Left lung (tissue), 10 donors: ENCODE data around the gene HOXA5. TPM values are rescaled to one million over a fixed set of nuclear protein-coding genes. Genes with fewer than 3 reads are reported as not detected.
A peak's percentile ranks its signal among the peaks of the same experiment; 100 is the strongest.

Experiments
- ATAC-seq: fragments of 200-7000 bp; cut with Tn5 transposase; one replicate; pipeline ENCODE4 v1.9.1; 2020; ENCODE audit warnings: moderate library complexity
- DNase-seq, 4 donors: peaks; one replicate each; pipeline ENCODE4 v3.0.0-alpha.2; 2013 to 2020
- H3K27ac ChIP-seq, 2 donors: fragments of 200-600 bp; sonication (generic) in 1 of 2; one replicate each; pipeline versions ENCODE4 v1.5.0 to v1.8.0; 2020 to 2021
- H3K27me3 ChIP-seq, 2 donors: fragments of 200-600 bp; sonication (generic) in 1 of 2; one replicate each; pipeline versions ENCODE4 v1.5.0 to v1.8.0; 2020 to 2021
- H3K36me3 ChIP-seq, 2 donors: fragments of 200-600 bp; sonication (generic) in 1 of 2; one replicate each; pipeline versions ENCODE4 v1.5.0 to v1.8.0; 2020 to 2021
- H3K4me1 ChIP-seq, 2 donors: fragments of 200-600 bp; one replicate each; pipeline ENCODE4 v1.8.0; 2021
- H3K4me3 ChIP-seq, 2 donors: fragments of 200-600 bp; sonication (generic) in 1 of 2; one replicate each; pipeline versions ENCODE4 v1.5.0 to v1.8.0; 2020 to 2021; ENCODE audit warnings: mild to moderate bottlenecking in 1 of 2
- H3K9me3 ChIP-seq, 2 donors: fragments of 200-600 bp; sonication (generic) in 1 of 2; one replicate each; pipeline versions ENCODE4 v1.5.0 to v1.8.0; 2020 to 2021
- intact Hi-C, 2 donors: fragments of 100-400 bp; cut with DNase I; formaldehyde crosslinking; loops; one replicate each; pipeline versions ENCODE4 v1.11.2 to v1.14.2; 2022
- polyA plus RNA-seq, 6 donors: library from polyadenylated mRNA; unstranded; fragments of 120-200 nt; gene quantifications; one replicate each; pipeline ENCODE4 v1.2.1, GENCODE V29; 2013; ENCODE audit not compliant: insufficient read length in 6 of 6
- total RNA-seq, 2 donors: library from RNA; stranded (reverse); fragmentation: NEBNext Ultra II Directional; extraction: Animal tissue kit (Norgen Biotek cat#: 25700); gene quantifications; one replicate each; pipeline ENCODE4 v1.2.1, GENCODE V29; 2021
- TF ChIP-seq, protein P1 (sequence below), 2 donors: fragments of 200-600 bp; sonication (generic) in 1 of 2; IDR thresholded peaks; one replicate each; pipeline versions ENCODE4 v1.5.0 to v1.8.0; 2021; ENCODE audit warnings: antibody characterized with exemption in 2 of 2
- donor health status: DM: no; HTN: yes; CAD: no.
- donor health status: DM: no; HTN: no; CAD: no.

The HOXA5 gene
- total and polyA plus RNA-seq, 8 donors = 16.1 to 94.7 (median 86.1) TPM

DNA sequence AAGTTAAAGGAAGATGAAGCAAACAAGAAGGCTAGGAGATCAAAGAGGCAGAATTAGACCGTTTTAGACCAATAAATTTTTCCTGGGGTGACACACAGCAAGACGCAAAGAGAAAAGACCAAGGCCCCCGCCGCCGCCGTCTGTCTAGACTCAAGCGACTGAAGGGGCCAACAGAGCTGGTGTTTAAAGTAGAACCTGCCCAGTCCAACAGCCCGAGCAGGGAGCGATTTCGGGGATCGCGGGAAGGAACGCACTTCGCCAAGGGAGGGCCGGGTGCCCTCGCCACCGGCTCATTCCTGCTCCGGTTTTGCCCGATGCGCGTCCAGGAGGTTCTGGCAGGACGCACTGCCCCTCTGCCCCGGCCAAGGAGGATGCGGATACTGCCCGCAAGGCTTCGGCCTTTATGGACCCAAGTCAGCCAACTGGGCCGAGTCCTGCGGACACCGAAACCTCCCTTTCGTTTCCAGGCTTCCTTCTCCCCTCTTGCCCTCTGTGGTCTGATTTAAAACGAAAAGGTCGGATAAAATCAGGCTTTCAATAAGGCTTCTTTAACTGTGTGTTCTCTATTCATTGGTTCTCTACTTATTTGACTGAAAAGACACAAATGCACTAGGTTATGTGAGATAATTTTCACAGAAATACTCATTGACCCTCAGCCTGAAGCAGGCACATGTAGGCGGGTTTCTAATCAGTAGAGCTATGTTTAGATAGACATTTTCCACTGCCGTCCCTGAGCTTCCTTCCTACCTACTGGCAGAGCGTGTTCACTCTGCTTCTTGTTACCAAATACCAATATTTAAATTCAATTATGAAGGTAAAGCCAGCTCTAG lies 15.2 kb upstream of the HOXA5 start:
- Histone ChIP-seq H3K9me3 (no peaks in the 10 kb centered on the region), H3K27ac (no peak overlapping the region), H3K4me1 (peaks cover 5 to 40% of the 10 kb centered on the region in 2 donors), H3K36me3 (no peaks in the 10 kb centered on the region), H3K27me3 (peaks cover 76 to 100% of the 10 kb centered on the region in 2 donors), H3K4me3 (no peak overlapping the region)
- DNase-seq (peak in 2 of 4 donors; percentile 28 to 70), ATAC-seq (no peak)
- TF ChIP-seq, protein P1, sequence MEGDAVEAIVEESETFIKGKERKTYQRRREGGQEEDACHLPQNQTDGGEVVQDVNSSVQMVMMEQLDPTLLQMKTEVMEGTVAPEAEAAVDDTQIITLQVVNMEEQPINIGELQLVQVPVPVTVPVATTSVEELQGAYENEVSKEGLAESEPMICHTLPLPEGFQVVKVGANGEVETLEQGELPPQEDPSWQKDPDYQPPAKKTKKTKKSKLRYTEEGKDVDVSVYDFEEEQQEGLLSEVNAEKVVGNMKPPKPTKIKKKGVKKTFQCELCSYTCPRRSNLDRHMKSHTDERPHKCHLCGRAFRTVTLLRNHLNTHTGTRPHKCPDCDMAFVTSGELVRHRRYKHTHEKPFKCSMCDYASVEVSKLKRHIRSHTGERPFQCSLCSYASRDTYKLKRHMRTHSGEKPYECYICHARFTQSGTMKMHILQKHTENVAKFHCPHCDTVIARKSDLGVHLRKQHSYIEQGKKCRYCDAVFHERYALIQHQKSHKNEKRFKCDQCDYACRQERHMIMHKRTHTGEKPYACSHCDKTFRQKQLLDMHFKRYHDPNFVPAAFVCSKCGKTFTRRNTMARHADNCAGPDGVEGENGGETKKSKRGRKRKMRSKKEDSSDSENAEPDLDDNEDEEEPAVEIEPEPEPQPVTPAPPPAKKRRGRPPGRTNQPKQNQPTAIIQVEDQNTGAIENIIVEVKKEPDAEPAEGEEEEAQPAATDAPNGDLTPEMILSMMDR (IDR thresholded peaks at IDR 0.05) = no peak
- intact Hi-C loops = no loop called here

DNA sequence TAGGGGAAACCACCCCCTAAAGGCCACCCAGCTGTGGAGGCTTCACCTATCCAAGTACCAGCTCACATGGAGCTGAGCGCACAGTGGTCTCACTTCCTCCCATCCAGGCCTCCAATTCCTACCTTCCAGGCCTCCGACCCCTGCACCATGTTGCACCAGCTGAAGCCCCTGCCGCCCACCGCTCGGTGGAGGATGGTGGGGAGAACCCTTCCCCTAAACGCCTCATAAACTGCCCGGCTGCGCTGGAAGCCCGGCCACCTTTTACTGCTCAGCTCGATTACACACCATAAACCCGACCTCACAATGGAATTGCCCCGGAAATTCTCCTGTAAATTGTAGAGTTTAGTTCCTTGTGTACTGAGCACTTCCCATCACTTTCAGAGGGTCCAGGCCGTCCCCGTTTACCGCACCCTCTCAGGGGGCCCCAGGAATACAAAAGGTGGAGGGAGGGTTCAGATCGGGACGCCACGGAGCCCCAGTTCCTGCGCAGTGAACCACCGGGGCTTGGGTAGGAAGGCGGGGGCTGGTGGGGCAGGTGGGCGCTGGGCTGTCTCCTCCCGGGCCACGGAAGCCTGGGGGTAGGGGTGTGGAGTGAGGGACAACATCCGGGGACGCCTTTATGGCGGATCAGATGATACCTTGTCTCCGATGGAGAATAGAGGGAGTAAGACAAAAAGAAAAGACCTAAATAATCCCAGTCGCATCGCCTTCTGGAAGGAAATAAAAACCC lies 14.4 kb upstream of the HOXA5 start:
- Histone ChIP-seq H3K4me3 (no peak overlapping the region), H3K9me3 (no peaks in the 10 kb centered on the region), H3K27me3 (peaks cover 79 to 100% of the 10 kb centered on the region in 2 donors), H3K27ac (no peak overlapping the region), H3K36me3 (no peaks in the 10 kb centered on the region), H3K4me1 (peaks cover 5 to 33% of the 10 kb centered on the region in 2 donors)
- ATAC-seq (no peak), DNase-seq (peak in 2 of 4 donors; percentile 27 to 44)
- TF ChIP-seq, protein P1 (IDR thresholded peaks at IDR 0.05) = no peak
- intact Hi-C loops = no loop called here

DNA sequence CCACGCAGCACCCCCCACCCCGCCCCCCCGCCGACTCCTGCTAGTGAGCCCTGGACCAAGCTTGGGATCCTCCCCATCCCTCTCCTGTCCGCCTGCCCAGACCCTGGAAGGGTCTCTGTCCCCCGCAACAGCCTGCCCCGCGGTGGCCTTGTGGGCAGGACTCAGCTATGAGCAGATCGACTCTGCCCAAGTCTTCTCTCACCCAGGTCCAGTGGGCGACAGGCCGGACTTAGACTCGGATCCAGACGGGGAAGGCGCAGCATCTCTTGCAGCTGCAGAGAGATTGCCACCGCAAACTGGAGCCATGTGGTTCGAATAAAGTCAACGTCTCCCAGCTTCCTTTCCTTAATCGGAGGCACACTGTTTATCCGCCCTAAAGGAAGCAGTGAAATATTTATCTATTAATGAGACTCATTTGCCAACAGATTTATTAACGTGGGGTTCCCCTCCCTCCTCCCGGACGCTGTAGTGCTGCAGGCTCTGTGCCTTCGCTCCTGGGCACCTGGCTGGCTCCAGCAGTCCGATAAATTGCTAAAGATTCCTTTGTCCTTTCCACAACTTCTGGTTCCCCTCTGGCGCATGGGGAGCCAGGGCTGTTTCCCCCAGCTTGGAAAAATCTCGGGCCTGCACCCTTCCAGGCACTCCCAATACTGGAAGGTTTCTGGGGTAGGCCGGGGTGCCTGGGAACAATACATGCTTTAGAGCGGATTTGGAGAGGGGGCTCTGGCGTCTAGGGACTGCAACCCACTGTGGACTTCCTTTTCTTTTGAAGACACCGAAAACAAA lies 13.6 kb upstream of the HOXA5 start:
- ATAC-seq = no peak
- H3K27me3 ChIP-seq = peaks cover 86 to 100% of the 10 kb centered on the region in 2 donors
- no peaks in the 10 kb centered on the region for H3K9me3 ChIP-seq
- H3K27ac ChIP-seq = peak overlapping the region in 1 of 2 donors; percentile 75
- DNase-seq = peak in 2 of 4 donors; percentile 31 to 47
- TF ChIP-seq, protein P1 (IDR thresholded peaks at IDR 0.05) = no peak
- H3K4me3 ChIP-seq = peak overlapping the region; percentile 46 to 52
- H3K36me3 ChIP-seq = no peaks in the 10 kb centered on the region
- intact Hi-C loops = no loop called here
- H3K4me1 ChIP-seq = peaks cover 5 to 34% of the 10 kb centered on the region in 2 donors

GRCh38 chr7:27156508-27156898 lies 13.0 kb upstream of the HOXA5 start, which contains the start of gene HOXA7:
TSS of gene HOXA7 (minus strand) at chr7:27156675. CDS start at chr7:27156545, 130 bp downstream.
- peak in 3 of 4 donors; percentile 63 to 88 (median 72) for DNase-seq
- Histone ChIP-seq H3K27me3 (peaks cover 88 to 100% of the 10 kb centered on the region in 2 donors), H3K9me3 (no peaks in the 10 kb centered on the region), H3K36me3 (no peaks in the 10 kb centered on the region), H3K4me1 (peaks cover 5 to 35% of the 10 kb centered on the region in 2 donors), H3K27ac (peak within 1 kb of the TSS; percentile 58 to 75), H3K4me3 (peak within 1 kb of the TSS; percentile 46 to 52)
- TF ChIP-seq, protein P1 (IDR thresholded peaks at IDR 0.05) = no peak
- intact Hi-C loops = no loop called here
- peak; percentile 20 for ATAC-seq
